ENCODE measurements around the gene SLX9.
A peak's percentile ranks its signal among the peaks of the same experiment; 100 is the strongest.

SLX9 gene, protein sequence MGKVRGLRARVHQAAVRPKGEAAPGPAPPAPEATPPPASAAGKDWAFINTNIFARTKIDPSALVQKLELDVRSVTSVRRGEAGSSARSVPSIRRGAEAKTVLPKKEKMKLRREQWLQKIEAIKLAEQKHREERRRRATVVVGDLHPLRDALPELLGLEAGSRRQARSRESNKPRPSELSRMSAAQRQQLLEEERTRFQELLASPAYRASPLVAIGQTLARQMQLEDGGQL

DNA sequence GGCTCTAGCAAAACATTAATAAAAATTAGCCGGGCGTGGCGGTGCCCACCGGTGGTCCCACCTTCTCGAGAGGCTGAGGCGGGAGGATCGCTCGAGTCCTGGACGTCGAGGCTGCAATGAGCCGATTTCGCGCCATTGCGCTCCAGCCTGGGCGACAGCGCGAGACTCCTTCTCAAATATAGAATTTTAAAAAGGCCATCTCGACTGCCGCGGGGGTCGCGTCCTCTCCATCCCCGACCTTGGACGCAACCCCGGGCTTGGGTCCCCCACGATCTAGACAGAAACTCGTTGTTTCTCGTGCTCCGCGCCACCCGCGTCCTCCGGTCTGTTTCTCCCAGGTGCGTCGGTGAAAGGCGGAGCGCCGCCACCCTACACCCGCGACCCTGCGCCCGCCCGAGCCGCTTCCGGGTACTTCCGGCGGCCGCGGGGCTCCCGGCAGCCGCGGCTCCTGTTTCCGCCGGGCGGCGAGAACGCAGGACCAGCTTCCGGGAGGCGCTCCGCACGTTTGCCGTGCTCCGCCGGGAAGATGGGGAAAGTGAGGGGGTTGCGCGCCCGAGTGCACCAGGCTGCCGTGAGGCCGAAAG is at the start of gene SLX9:
Gene SLX9 (plus strand): TSS at position 498 of the 584 bp plus-strand sequence. CDS start 29 bp downstream, at position 527.
- DNase-seq, result peak; percentile 31 to 65

- no peak for DNase-seq
These were observed 49.4 kb upstream of the SLX9 start for GRCh38 chr21:44890338-44890931.

- DNase-seq, result no peak
These were observed 48.8 kb upstream of the SLX9 start for GRCh38 chr21:44890961-44891541.

- DNase-seq, result no peak
These were observed 48.2 kb upstream of the SLX9 start for GRCh38 chr21:44891631-44892031.

- no peak for DNase-seq
These were observed 47.7 kb upstream of the SLX9 start for GRCh38 chr21:44892095-44892494.

- peak in 1 of 2 experiments; percentile 15 for DNase-seq
These were observed 47.1 kb upstream of the SLX9 start for GRCh38 chr21:44892536-44893277.

- no peak for DNase-seq
These were observed 46.6 kb upstream of the SLX9 start for GRCh38 chr21:44893278-44893556.

DNA sequence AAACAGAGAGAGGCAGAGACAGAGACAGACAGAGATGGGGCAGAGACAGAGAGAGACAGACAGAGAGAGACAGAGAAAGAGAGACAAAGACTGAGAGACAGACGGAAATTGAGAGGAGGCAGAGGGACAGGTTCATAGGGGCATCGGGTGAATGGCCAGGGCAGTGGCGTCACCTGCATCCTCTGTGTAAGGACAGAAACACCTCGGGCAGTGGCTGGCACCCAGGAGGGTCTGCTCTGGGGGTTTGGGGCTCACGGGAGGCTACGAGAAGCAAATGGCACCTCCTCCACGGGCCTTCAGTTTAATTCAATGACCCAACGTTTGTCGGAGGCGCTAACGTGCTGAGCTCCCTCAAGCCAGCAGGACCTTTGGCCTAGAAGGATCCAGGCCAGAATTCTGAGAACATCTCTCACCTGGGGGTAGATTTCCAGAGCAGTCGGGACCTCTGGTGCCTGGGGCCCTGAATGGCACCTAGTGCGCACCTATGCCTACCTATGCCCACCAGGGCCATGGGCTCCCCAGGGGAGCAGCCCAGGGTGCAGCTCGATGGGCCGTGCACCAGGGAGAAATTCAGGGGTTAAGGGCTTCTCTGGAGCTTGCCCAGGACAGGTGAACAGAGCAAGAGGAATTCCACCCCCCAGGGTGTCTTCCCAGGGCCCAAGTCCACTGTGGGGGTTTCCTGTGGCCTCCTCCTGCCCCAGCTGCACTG is 45.7 kb upstream of the SLX9 start:
- DNase-seq, result no peak

DNA sequence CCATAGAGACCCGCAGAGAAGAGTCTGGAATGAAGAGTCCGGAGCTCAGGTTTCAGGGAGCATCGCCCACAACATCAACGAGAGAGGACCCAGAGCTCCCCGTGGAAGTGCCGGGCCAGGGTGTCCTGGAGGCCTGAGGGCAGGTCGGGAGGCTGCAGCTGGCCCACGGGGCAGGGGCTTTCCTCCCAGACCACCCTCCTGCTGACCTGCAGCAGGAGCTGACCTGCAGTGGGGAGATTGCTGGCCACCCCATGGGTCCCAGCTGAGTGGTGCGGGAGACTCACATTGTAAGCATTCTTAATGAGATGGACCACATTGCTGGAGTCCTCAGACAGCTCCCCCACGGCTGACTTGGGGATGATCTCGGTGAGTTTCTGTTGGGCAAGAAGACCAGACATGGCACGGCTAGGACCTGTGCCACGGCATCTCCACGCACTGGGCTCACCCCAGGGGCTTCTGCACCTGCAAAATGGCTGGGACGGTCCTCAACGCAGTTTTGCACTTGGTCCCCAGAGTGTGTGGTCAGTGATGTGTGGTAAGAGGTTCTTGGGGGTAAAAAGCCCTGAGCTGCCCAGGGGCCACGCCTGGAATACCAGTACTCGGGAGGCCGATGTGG is 45.0 kb upstream of the SLX9 start:
- no peak for DNase-seq

GRCh38 chr21:44895859-44896258 is 44.0 kb upstream of the SLX9 start:
- DNase-seq, result no peak

- DNase-seq, result no peak
These were observed 43.1 kb upstream of the SLX9 start for GRCh38 chr21:44896561-44897286.

DNA sequence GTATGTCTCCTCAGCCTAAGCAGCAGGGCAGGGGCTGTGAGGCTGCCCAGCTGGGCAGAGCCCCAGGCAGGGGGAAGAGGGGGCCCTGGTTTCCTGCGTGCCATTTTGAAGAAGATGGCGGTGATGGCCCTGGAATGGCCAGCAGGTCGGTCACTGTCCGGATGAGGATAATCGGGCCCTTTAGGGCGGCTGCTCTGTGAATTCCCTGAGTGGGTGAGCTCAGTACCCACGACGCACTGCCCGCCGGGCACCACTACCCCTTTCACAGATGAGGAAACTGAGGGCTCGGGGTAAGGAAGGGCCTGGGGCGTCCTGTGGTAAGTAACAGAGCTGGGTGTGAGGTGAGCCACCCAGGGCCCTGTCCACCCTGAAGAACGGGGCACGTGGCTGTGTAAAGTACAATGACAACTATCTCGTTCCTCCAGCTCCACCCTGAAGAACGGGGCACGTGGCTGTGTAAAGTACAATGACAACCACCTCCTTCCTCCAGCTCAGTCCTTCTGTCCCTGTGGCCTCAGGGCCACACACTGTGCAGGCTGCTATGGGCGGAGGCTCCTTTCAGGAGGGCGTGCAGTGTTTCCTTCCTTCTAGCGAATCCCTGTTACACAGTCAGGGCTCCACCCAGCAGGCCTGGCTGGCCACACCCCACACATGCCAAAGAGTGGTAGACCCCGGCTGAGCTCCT is 42.4 kb upstream of the SLX9 start:
- no peak for DNase-seq

DNA sequence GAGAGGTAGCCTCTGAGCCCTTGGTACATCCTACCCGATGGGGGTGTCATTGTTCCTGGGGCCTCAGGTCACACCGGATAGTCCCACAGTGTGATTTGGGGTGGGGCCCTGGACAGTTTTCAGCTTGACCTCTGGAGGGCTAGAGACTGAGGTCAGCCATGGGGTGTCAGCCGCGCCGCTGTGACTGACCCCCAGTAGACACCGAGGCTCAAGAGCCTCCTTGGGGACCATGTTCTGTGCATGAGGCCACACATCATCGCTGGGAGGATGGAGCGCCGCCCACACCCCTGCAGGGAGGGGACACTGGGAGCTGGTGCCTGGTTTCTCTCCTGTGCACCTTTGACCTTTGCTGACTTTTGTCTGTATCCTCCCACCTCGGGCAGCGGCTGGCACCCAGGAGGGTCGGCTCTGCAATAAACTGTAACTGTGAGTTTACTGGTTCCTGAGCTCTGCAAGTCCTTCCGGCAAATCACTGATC is 41.8 kb upstream of the SLX9 start:
- DNase-seq, result no peak

GRCh38 chr21:44898851-44899767 is 40.7 kb upstream of the SLX9 start:
- no peak for DNase-seq

DNA sequence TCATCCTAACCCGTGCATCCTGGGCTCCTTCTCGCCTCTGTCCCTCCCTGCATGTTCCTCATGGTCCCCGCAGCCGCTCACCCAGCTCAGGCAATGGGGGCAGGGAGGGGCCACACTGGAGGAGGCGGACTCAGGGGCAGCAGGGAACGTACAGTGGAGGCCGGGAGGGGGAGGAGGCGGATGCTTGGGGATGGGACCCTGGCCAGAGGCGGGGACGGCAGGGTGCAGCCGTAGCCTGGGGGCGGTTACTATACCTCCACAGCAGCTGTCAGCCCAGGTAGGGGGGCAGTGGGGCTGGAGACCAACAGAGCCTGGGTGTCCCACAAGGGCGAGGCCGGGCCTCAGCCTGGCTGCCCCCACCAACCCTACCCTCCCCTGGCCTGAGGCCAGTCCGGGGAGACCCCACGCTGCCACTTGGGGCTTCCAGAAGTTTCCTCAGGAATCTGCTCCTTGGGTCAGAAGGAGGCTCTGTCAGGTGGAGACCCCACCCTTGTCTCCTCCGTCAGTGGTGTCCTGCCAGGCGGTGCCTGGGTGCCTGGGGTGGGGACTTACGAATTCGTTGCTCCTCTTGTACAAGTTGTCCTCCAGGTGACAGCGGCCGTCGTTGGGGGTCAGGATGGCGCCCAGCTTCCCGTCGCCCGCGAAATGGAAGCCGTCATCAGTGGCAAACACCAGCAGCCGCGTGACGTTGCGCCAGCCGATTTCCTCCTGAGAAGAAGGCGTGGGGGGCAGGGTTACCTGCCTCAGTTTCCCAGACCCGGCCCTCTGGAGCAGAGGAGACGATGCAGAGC is 39.9 kb upstream of the SLX9 start:
- no peak for DNase-seq

DNA sequence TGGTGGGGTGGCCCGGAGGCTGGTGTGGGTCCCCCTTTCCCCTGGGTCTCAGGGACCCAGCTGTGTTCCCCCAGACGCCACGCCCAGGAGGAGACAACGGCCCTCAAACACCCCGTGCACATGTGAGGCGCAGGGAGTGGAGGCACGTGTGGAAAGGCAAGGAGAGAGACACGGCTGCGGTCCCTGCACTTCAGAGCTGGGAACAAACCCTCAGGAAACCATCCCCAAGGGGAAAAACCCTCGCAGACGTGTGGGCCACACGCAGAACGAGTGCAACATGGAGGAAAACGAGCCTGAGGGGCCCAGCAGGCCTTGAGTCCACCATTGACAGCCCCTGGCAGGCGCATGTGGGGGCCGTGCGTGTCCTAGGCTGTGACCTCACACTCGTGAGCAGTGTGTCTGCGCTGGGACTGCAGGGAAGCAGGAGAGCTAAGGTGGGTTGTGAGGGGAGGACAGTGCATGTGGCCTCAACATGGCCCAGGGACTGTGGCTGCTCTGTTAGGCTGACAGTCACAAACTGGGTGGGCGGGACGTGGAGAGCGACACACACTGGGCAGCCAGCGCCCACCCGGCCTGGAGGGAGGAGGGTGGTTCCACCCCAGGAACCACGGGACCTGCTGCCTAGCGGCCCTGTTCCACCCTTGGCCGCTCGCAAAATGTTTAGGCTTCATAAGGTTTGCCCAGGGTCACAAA is 39.1 kb upstream of the SLX9 start:
- DNase-seq, result no peak

GRCh38 chr21:44901391-44902074 is 38.3 kb upstream of the SLX9 start:
- no peak for DNase-seq
